Measurements from ENCODE around the gene GAB4.

DNA sequence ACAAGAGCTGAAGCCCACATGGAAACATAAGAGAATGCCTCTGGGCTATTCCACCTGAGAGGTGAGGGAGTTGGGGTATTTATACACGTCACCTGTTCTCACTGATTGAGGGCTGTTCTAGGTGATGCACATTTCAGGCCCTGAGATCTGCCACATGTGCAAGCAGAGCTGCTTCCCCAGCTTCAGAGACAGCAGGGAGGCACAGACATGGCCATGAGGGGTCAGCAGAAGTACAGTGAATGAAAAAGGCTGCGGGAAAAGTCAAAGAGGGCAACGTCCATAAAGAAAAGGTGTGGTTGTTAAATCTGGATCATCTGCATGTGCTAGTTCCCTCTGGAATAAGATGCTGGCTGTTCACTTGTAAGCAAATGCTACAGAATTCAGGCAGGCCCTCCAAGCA, 75.4 kb downstream of the GAB4 start:
- TF ChIP-seq KAT2B (IDR thresholded peaks at IDR 0.05; ENCODE audit: borderline replicate concordance, low read depth, low read length) (no peak), RBM22 (optimal IDR thresholded peaks at IDR 0.05; ENCODE audit: low read length) (no peak), RAD21 (CRISPR knock-in tag; IDR thresholded peaks at IDR 0.05) (no peak)
- TF ChIP-seq, protein P1, sequence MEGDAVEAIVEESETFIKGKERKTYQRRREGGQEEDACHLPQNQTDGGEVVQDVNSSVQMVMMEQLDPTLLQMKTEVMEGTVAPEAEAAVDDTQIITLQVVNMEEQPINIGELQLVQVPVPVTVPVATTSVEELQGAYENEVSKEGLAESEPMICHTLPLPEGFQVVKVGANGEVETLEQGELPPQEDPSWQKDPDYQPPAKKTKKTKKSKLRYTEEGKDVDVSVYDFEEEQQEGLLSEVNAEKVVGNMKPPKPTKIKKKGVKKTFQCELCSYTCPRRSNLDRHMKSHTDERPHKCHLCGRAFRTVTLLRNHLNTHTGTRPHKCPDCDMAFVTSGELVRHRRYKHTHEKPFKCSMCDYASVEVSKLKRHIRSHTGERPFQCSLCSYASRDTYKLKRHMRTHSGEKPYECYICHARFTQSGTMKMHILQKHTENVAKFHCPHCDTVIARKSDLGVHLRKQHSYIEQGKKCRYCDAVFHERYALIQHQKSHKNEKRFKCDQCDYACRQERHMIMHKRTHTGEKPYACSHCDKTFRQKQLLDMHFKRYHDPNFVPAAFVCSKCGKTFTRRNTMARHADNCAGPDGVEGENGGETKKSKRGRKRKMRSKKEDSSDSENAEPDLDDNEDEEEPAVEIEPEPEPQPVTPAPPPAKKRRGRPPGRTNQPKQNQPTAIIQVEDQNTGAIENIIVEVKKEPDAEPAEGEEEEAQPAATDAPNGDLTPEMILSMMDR (CRISPR knock-in tag; IDR thresholded peaks at IDR 0.05), result peak; percentile 41

Measured in HepG2 (cell line).